HTR-8/SVneo (cell line): ENCODE data around the gene PPY.
"Not testable (repeated sequence)": the region's sequence is repeated elsewhere in the genome, so short reads cannot be mapped to it uniquely, and the experiment has no call there.

Source experiments
- DNase-seq: peaks from one replicate; pipeline ENCODE4 v3.0.0; 2011; ENCODE audit warnings: low spot score, mixed read lengths; ENCODE audit not compliant: insufficient read length
- FAIRE-seq: peaks from 2 replicates; lab custom pipeline; 2011; peaks lifted over from hg19 to GRCh38; lab: Jason Lieb, UNC

Gene PPY

GRCh38 chr17:43935926-43936261 is 6.4 kb downstream of the PPY start:
- DNase-seq = no peak
- FAIRE-seq = no peak

GRCh38 chr17:43935204-43935925 is 6.9 kb downstream of the PPY start:
- FAIRE-seq = no peak
- DNase-seq = no peak

- DNase-seq = no peak
- FAIRE-seq = no peak
These were observed 9.4 kb downstream of the PPY start for GRCh38 chr17:43932923-43933322.

- FAIRE-seq = no peak
- no peak for DNase-seq
These were observed 9.9 kb downstream of the PPY start for GRCh38 chr17:43932357-43932756.

- FAIRE-seq (no peak), DNase-seq (no peak)
These were observed 11.2 kb downstream of the PPY start for GRCh38 chr17:43931062-43931571.

GRCh38 chr17:43928609-43929008 is 13.7 kb downstream of the PPY start:
- DNase-seq (no peak), FAIRE-seq (no peak)

GRCh38 chr17:43927929-43928328 is 14.3 kb downstream of the PPY start:
- DNase-seq, FAIRE-seq: not testable (repeated sequence)

GRCh38 chr17:43927060-43927864 is 15.0 kb downstream of the PPY start:
- DNase-seq = no peak
- no peak for FAIRE-seq

- DNase-seq = no peak
- no peak for FAIRE-seq
These were observed 17.7 kb downstream of the PPY start for GRCh38 chr17:43924558-43924957.

- no peak for FAIRE-seq
- no peak for DNase-seq
These were observed 21.7 kb downstream of the PPY start for GRCh38 chr17:43920500-43921095.

GRCh38 chr17:43918026-43918389 is 24.3 kb downstream of the PPY start:
- DNase-seq (no peak), FAIRE-seq (no peak)

GRCh38 chr17:43917348-43918025 is 24.8 kb downstream of the PPY start:
- DNase-seq (no peak), FAIRE-seq (no peak)

GRCh38 chr17:43917016-43917347 is 25.3 kb downstream of the PPY start:
- DNase-seq = no peak
- no peak for FAIRE-seq

- DNase-seq = no peak
- no peak for FAIRE-seq
These were observed 25.9 kb downstream of the PPY start for GRCh38 chr17:43916385-43916784.

GRCh38 chr17:43915559-43915958 is 26.7 kb downstream of the PPY start:
- FAIRE-seq (peak; percentile 33), DNase-seq (no peak)

GRCh38 chr17:43914451-43914850 is 27.8 kb downstream of the PPY start:
- no peak for FAIRE-seq

GRCh38 chr17:43913584-43913983 is 28.7 kb downstream of the PPY start:
- FAIRE-seq (no peak), DNase-seq (no peak)

More at GRCh38 chr17:43914451-43914850, 27.8 kb downstream of the PPY start:
- DNase-seq = no peak

GRCh38 chr17:43912635-43913304 is 29.5 kb downstream of the PPY start:
- FAIRE-seq (peak; percentile 99), DNase-seq (no peak)

GRCh38 chr17:43911904-43912303 is 30.4 kb downstream of the PPY start:
- FAIRE-seq (no peak), DNase-seq (no peak)

GRCh38 chr17:43909537-43910231 is 32.6 kb downstream of the PPY start:
- FAIRE-seq = no peak
- DNase-seq = no peak
